ENCODE data around the gene TMPRSS3. TPM values are rescaled to one million over a fixed set of nuclear protein-coding genes. Genes with fewer than 3 reads are reported as not detected.

TMPRSS3 gene
- total and polyA plus RNA-seq, 2 donors (not counting 1 experiment from before 2014, with no cell fraction given): 0.10 to 0.12 TPM

GRCh38 chr21:42390193-42390592 is 5.7 kb downstream of the TMPRSS3 start:
- H3K9ac ChIP-seq (ENCODE audit: low read length): no peak overlapping the region
- no peak overlapping the region for H2AFZ ChIP-seq (ENCODE audit: insufficient read depth, low read depth, low read length, poor library complexity, severe bottlenecking)
- no peaks in the 10 kb centered on the region for H3K9me3 Mint-ChIP-seq (ENCODE audit: insufficient read depth)
- peaks cover 0 to 4% (median 1%) of the 10 kb centered on the region in 3 donors for H3K9me3 ChIP-seq (ENCODE audit: control extremely low read depth in 1 of 3, control insufficient read depth in 2 of 3, insufficient read depth in 1 of 3, low read length in 2 of 3)
- H3K4me1 ChIP-seq (ENCODE audit: control insufficient read depth in 2 of 2, insufficient read depth in 2 of 2, low read length in 2 of 2): peaks cover 8 to 28% of the 10 kb centered on the region in 2 donors
- no peak for TF ChIP-seq EZH2 (IDR thresholded peaks at IDR 0.05; ENCODE audit: borderline replicate concordance, insufficient read depth, low read depth, low read length, poor library complexity, severe bottlenecking)
- TF ChIP-seq, protein P1, sequence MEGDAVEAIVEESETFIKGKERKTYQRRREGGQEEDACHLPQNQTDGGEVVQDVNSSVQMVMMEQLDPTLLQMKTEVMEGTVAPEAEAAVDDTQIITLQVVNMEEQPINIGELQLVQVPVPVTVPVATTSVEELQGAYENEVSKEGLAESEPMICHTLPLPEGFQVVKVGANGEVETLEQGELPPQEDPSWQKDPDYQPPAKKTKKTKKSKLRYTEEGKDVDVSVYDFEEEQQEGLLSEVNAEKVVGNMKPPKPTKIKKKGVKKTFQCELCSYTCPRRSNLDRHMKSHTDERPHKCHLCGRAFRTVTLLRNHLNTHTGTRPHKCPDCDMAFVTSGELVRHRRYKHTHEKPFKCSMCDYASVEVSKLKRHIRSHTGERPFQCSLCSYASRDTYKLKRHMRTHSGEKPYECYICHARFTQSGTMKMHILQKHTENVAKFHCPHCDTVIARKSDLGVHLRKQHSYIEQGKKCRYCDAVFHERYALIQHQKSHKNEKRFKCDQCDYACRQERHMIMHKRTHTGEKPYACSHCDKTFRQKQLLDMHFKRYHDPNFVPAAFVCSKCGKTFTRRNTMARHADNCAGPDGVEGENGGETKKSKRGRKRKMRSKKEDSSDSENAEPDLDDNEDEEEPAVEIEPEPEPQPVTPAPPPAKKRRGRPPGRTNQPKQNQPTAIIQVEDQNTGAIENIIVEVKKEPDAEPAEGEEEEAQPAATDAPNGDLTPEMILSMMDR (IDR thresholded peaks at IDR 0.05): no peak
- no peak overlapping the region for H3K27ac Mint-ChIP-seq
- H4K20me1 ChIP-seq (ENCODE audit: control insufficient read depth, insufficient read depth, low read length, poor library complexity, severe bottlenecking): no peaks in the 10 kb centered on the region
- no peak overlapping the region for H3K4me2 ChIP-seq (replicated peaks; ENCODE audit: low read depth, low read length, poor library complexity, severe bottlenecking)
- no peaks in the 10 kb centered on the region for H3K79me2 ChIP-seq (ENCODE audit: control insufficient read depth, insufficient read depth, low read length)
- DNase-seq (no peak), ATAC-seq (ENCODE audit: low read depth) (no peak)
- H3K27ac ChIP-seq (ENCODE audit: low read length in 2 of 2): no peak overlapping the region
- no peak overlapping the region for H3K4me3 ChIP-seq (ENCODE audit: control extremely low read depth in 1 of 5, extremely low read depth in 1 of 5, insufficient read depth in 1 of 5, low read depth in 2 of 5, low read length in 4 of 5)
- 83% methylated on average over 4 of the region's 5 CpGs for WGBS (ENCODE audit: insufficient coverage)
- peaks cover 0 to 7% (median 0%) of the 10 kb centered on the region in 4 experiments for H3K27me3 ChIP-seq (replicated peaks in 1 of 4; ENCODE audit: control extremely low read depth in 1 of 4, control insufficient read depth in 3 of 4, insufficient read depth in 4 of 4, low read length in 3 of 4)
- H3K4me3 Mint-ChIP-seq: no peak overlapping the region
- no peaks in the 10 kb centered on the region for H3K36me3 ChIP-seq (replicated peaks in 1 of 2; ENCODE audit: control extremely low read depth in 1 of 2, control insufficient read depth in 1 of 2, extremely low read depth in 1 of 2, insufficient read depth in 2 of 2, low read length in 1 of 2)
- ChIA-PET CTCF (no interaction called here), POLR2A (no interaction called here)
- H3K4me1 Mint-ChIP-seq: peaks cover 46% of the 10 kb centered on the region
- intact Hi-C loops (cut with micrococcal nuclease): no loop called here
- H3K27me3 Mint-ChIP-seq: peaks cover 18% of the 10 kb centered on the region

DNA sequence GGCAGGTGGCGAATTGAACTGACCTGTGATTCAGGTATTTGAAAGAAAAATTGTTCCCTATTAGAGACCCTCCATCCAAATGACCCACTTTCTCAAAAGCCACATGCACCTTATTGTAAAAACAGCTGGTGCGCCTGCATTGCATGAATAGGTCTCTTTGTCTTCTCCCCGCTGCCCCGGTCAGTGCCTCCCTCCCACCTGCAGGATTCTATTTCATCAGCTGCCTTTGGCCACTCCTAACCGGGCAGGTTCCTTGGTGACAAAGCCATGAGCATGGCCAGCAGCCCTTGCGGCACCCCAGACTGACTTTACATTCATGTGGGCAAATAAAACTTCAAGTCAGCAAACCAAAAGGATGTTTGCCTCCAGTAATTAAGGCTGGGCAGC is 6.4 kb downstream of the TMPRSS3 start:
- H3K4me1 Mint-ChIP-seq: peaks cover 53% of the 10 kb centered on the region
- Histone ChIP-seq H3K79me2 (ENCODE audit: control insufficient read depth, insufficient read depth, low read length) (no peaks in the 10 kb centered on the region), H3K9me3 (ENCODE audit: control extremely low read depth in 1 of 3, control insufficient read depth in 2 of 3, insufficient read depth in 1 of 3, low read length in 2 of 3) (peaks cover 0 to 11% (median 1%) of the 10 kb centered on the region in 3 donors), H3K27ac (ENCODE audit: low read length in 2 of 2) (no peak overlapping the region), H3K4me1 (ENCODE audit: control insufficient read depth in 2 of 2, insufficient read depth in 2 of 2, low read length in 2 of 2) (peaks cover 14 to 34% of the 10 kb centered on the region in 2 donors), H3K4me2 (replicated peaks; ENCODE audit: low read depth, low read length, poor library complexity, severe bottlenecking) (no peak overlapping the region), H3K9ac (ENCODE audit: low read length) (no peak overlapping the region), H3K27me3 (replicated peaks in 1 of 4; ENCODE audit: control extremely low read depth in 1 of 4, control insufficient read depth in 3 of 4, insufficient read depth in 4 of 4, low read length in 3 of 4) (peaks cover 0 to 7% (median 0%) of the 10 kb centered on the region in 4 experiments), H3K36me3 (replicated peaks in 1 of 2; ENCODE audit: control extremely low read depth in 1 of 2, control insufficient read depth in 1 of 2, extremely low read depth in 1 of 2, insufficient read depth in 2 of 2, low read length in 1 of 2) (no peaks in the 10 kb centered on the region), H3K4me3 (ENCODE audit: control extremely low read depth in 1 of 5, extremely low read depth in 1 of 5, insufficient read depth in 1 of 5, low read depth in 2 of 5, low read length in 4 of 5) (no peak overlapping the region), H2AFZ (ENCODE audit: insufficient read depth, low read depth, low read length, poor library complexity, severe bottlenecking) (no peak overlapping the region), H4K20me1 (ENCODE audit: control insufficient read depth, insufficient read depth, low read length, poor library complexity, severe bottlenecking) (no peaks in the 10 kb centered on the region)
- CTCF ChIA-PET: no interaction called here
- 84% methylated on average over 6 of the region's 6 CpGs for WGBS (ENCODE audit: insufficient coverage)
- TF ChIP-seq, protein P1 (IDR thresholded peaks at IDR 0.05): no peak
- no peak for TF ChIP-seq EZH2 (IDR thresholded peaks at IDR 0.05; ENCODE audit: borderline replicate concordance, insufficient read depth, low read depth, low read length, poor library complexity, severe bottlenecking)
- peaks cover 3% of the 10 kb centered on the region for H3K9me3 Mint-ChIP-seq (ENCODE audit: insufficient read depth)
- H3K27me3 Mint-ChIP-seq: peaks cover 15% of the 10 kb centered on the region
- H3K4me3 Mint-ChIP-seq: no peak overlapping the region
- ATAC-seq (ENCODE audit: low read depth) (no peak), DNase-seq (no peak)
- POLR2A ChIA-PET: no interaction called here
- no peak overlapping the region for H3K27ac Mint-ChIP-seq
- intact Hi-C loops (cut with micrococcal nuclease): no loop called here

Data from B cell (primary cell).